Measurements from ENCODE around the gene WNT5B.

The WNT5B gene

DNA sequence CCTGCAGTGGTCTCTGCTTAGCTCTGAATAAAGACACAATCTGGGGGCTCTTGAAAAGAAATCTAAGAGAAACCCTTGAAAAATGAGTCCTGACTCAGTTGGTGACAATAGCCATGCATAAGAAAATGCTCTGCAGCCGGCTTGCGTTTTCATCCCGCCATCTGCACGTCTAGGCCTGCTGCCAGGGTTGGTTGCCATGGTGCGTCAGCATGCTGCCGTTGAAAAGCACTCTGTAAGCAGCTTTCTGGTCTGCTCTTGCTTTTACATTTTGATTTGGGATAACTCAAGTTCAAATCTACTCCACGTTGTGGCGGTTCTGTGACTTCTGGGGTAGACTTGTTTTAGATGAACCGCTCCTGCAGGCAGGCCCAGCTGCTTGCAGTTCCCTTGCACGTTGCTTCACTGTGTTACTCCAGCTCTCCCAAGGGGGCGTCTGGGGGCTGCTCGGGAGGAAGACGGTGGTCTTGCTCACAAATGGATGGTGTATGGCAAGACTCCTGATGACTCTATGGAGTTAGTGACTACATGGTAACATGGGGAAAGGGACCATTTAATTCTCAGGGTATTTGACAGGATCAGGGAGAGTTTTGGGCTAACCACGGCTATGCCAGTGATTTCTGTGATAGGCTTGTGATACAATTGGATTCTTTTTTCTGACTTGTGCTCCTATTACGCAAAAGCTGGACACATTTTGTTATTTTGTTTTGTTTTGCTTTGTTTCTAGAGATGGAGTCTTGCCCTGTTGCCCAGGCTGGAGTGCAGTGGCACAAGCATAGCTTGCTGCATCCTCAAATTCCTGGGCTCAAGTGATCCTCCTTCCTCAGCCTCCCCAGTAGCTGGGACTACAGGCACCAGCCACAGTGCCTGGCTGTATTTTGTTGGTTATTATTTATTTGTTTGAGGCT lies 15.8 kb downstream of the WNT5B start:
- FAIRE-seq (no peak), DNase-seq (ENCODE audit: insufficient read length) (no peak)
- TF ChIP-seq TAF1 (IDR thresholded peaks at IDR 0.05; ENCODE audit: borderline replicate concordance, low read depth, low read length) = no peak
- no peak for TF ChIP-seq POLR2AphosphoS5 (IDR thresholded peaks at IDR 0.05; ENCODE audit: low read depth, low read length)
- TF ChIP-seq POLR2A (IDR thresholded peaks at IDR 0.05; ENCODE audit: low read depth, low read length) = no peak

GRCh38 chr12:1645819-1646218 lies 16.8 kb downstream of the WNT5B start:
- DNase-seq (ENCODE audit: insufficient read length) (no peak), FAIRE-seq (no peak)
- TF ChIP-seq POLR2AphosphoS5 (IDR thresholded peaks at IDR 0.05; ENCODE audit: low read depth, low read length) = no peak
- no peak for TF ChIP-seq POLR2A (IDR thresholded peaks at IDR 0.05; ENCODE audit: low read depth, low read length)
- no peak for TF ChIP-seq TAF1 (IDR thresholded peaks at IDR 0.05; ENCODE audit: borderline replicate concordance, low read depth, low read length)

DNA sequence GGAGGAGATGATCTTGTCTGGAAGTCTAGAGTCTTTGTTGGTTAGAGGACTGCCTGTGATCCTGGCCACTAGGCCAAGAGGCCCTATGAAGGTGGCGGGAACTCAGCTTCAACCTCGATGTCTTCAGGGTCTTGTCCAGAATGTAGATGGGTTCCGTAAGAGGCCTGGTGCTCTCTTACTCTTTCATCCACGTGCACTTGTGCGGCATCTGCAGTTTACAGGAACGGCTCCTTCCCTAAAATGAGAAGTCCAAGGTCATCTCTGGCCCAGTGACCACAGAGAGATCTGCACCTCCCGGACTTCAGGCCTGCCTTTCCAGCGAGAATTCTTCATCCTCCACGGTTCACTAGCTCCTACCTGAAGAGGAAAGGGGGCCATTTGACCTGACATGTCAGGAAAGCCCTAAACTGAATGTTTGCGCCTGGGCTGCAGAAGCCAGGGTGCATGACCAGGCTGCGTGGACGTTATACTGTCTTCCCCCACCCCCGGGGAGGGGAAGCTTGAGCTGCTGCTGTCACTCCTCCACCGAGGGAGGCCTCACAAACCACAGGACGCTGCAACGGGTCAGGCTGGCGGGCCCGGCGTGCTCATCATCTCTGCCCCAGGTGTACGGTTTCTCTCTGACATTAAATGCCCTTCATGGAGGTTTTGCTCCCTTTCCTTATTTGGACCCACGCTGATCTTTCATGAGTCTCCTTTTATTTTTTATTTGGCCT lies 17.7 kb downstream of the WNT5B start:
- TF ChIP-seq POLR2AphosphoS5 (IDR thresholded peaks at IDR 0.05; ENCODE audit: low read depth, low read length) (no peak), POLR2A (IDR thresholded peaks at IDR 0.05; ENCODE audit: low read depth, low read length) (no peak), TAF1 (IDR thresholded peaks at IDR 0.05; ENCODE audit: borderline replicate concordance, low read depth, low read length) (no peak)
- FAIRE-seq = no peak

DNA sequence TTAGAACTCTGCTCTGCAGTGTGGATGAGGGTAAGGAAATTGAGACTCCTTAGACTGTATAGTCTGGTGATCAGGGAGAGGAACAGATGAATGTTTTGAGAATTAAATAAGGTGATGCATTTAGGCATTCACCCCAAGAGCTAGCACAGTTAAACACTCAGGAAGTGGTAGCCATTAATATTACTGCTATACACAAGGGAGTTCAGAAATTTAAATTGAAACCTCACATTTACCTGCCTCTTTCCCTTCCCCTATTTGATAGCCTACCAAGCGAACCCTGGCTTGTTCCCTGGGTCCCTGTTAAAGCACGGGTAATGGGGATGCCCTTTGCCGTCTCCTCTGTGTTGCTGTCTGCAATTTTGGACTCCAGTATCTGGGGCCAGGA lies 18.2 kb downstream of the WNT5B start:
- DNase-seq (ENCODE audit: insufficient read length) = no peak
- FAIRE-seq = no peak
- TF ChIP-seq TAF1 (IDR thresholded peaks at IDR 0.05; ENCODE audit: borderline replicate concordance, low read depth, low read length) (no peak), POLR2AphosphoS5 (IDR thresholded peaks at IDR 0.05; ENCODE audit: low read depth, low read length) (no peak), POLR2A (IDR thresholded peaks at IDR 0.05; ENCODE audit: low read depth, low read length) (no peak)

More for the DNA sequence above, 17.7 kb downstream of the WNT5B start:
- no peak for DNase-seq (ENCODE audit: insufficient read length)

- TF ChIP-seq POLR2AphosphoS5 (IDR thresholded peaks at IDR 0.05; ENCODE audit: low read depth, low read length) = no peak
- TF ChIP-seq POLR2A (IDR thresholded peaks at IDR 0.05; ENCODE audit: low read depth, low read length) = no peak
- no peak for TF ChIP-seq TAF1 (IDR thresholded peaks at IDR 0.05; ENCODE audit: borderline replicate concordance, low read depth, low read length)
- DNase-seq (ENCODE audit: insufficient read length) (no peak), FAIRE-seq (no peak)
These were observed 21.4 kb downstream of the WNT5B start for GRCh38 chr12:1650260-1650977.

DNA sequence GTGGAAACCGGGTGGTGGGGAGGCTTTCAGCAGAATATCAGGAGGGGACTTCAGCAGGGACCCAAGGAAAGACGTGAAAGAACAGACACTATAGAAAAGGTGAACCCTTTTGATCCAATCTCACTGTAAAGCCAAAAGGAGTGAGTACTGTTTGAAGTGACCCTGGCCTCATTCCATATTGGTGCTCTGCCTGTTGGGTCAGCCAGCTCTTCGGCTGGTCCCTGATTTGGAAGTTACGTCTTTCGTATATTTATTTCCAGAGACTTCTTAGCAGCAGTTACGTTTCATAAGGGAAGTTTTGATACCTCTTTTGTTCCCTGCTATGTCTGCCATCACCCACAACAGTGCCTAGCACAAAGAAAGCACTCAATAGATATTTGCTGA lies 21.9 kb downstream of the WNT5B start:
- DNase-seq (ENCODE audit: insufficient read length) (no peak), FAIRE-seq (no peak)
- TF ChIP-seq POLR2A (IDR thresholded peaks at IDR 0.05; ENCODE audit: low read depth, low read length) (no peak), POLR2AphosphoS5 (IDR thresholded peaks at IDR 0.05; ENCODE audit: low read depth, low read length) (no peak), TAF1 (IDR thresholded peaks at IDR 0.05; ENCODE audit: borderline replicate concordance, low read depth, low read length) (no peak)

DNA sequence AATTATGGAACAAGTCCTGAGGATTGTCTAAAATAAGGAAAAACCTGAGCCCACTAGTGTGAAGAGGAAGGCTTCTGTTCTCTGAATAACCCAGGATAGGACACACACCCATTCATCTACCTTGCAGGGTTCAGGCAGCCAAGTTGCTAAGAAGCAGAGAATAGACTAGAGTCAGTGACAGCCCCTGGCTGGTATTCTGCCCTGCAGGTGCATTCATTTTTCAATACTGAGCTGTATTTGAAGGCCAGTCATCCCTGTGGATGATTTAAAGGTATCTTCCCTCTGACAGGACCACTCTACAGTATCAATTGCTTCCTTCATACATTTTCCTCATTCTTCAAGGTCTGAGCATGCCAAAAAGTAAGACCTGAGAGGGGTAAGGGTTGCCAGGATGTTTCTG lies 22.9 kb downstream of the WNT5B start:
- no peak for FAIRE-seq
- DNase-seq (ENCODE audit: insufficient read length) = no peak
- TF ChIP-seq POLR2AphosphoS5 (IDR thresholded peaks at IDR 0.05; ENCODE audit: low read depth, low read length) = no peak
- no peak for TF ChIP-seq POLR2A (IDR thresholded peaks at IDR 0.05; ENCODE audit: low read depth, low read length)
- TF ChIP-seq TAF1 (IDR thresholded peaks at IDR 0.05; ENCODE audit: borderline replicate concordance, low read depth, low read length) = no peak

DNA sequence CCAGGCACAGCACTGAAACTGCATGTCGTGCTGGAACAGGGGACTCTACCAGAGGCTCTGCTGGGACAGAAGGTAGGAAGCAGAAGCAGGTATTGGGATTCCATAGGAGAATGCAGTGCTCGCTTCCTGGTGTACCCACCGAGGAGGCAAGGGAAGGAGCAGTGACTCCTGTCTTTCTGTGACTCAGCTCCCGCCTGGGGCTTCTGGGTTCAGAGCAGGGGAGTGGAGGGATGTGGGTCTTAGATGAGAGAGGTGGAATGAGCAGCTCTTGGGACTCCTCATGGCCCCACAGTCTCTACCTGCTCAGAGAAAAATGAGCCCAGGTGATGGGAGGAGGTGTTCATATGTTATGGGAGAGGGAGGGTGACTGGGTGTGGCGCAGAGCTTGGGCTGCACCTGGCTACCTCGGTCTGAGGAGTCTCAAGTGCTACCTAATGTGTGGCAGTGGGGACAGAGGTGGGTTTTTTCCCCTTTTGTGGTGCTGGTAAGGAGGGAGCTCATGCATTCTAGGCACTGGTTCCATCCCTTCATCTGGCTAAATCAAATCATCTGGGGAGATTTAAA lies 26.3 kb downstream of the WNT5B start:
- DNase-seq (ENCODE audit: insufficient read length) (no peak), FAIRE-seq (no peak)
- TF ChIP-seq TAF1 (IDR thresholded peaks at IDR 0.05; ENCODE audit: borderline replicate concordance, low read depth, low read length) (no peak), POLR2A (IDR thresholded peaks at IDR 0.05; ENCODE audit: low read depth, low read length) (no peak), POLR2AphosphoS5 (IDR thresholded peaks at IDR 0.05; ENCODE audit: low read depth, low read length) (no peak)

DNA sequence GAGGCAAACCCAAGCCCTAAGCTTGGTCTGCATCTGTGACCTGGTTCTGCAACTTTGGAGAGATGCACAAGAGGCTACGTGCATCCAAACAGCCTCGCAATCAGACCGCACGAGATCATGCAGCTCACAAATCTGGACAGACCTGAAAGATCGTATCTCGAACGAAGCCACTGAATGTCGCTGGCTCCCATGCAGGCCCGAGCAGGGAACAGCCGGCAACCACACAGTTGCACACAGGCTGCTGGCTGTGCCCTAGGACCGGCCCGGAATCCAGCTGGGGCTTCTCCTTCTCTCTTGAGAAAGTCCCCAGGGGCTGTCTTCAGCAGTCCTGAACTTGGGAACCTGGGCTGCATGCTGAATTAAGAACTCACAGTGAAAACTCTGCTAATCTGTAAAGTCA lies 27.9 kb downstream of the WNT5B start:
- FAIRE-seq = no peak
- no peak for DNase-seq (ENCODE audit: insufficient read length)
- no peak for TF ChIP-seq POLR2A (IDR thresholded peaks at IDR 0.05; ENCODE audit: low read depth, low read length)
- no peak for TF ChIP-seq POLR2AphosphoS5 (IDR thresholded peaks at IDR 0.05; ENCODE audit: low read depth, low read length)
- no peak for TF ChIP-seq TAF1 (IDR thresholded peaks at IDR 0.05; ENCODE audit: borderline replicate concordance, low read depth, low read length)

DNA sequence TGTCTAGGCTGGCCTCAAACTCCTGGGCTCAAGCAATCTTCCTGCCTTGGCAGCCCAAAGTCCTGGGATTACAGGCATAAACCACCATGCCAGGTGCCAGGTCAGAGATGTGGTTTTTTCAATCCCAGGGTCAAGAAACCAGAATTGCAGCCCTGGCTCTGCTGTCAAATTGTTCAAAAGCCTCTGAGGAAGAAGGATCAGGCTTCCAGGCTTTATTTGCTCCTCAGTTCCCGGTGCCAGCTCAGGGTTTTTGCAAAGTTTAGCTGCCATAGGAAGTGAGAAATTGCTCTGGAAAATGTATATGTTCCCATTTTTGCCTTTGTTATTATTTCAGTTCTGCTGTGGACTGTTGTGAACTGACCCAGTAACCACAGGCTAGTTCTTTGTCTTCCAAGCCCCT lies 28.7 kb downstream of the WNT5B start:
- DNase-seq (ENCODE audit: insufficient read length) (no peak), FAIRE-seq (no peak)
- TF ChIP-seq POLR2AphosphoS5 (IDR thresholded peaks at IDR 0.05; ENCODE audit: low read depth, low read length) (no peak), TAF1 (IDR thresholded peaks at IDR 0.05; ENCODE audit: borderline replicate concordance, low read depth, low read length) (no peak), POLR2A (IDR thresholded peaks at IDR 0.05; ENCODE audit: low read depth, low read length) (no peak)

Measured in GM12892 (cell line).